Loucy (cell line): ENCODE measurements around the gene NMNAT2.
"Not testable (repeated sequence)": the region's sequence is repeated elsewhere in the genome, so short reads cannot be mapped to it uniquely, and the experiment has no call there.

Source experiments
- CTCF ChIP-seq: fragments of 200-600 bp; sonication (generic); conservative IDR thresholded peaks from 2 replicates; pipeline ENCODE4 v1.5.1; 2014; ENCODE audit warnings: mild to moderate bottlenecking, antibody characterized with exemption, low read length
- EZH2phosphoT487 ChIP-seq: fragments of 200-600 bp; IDR thresholded peaks from 2 replicates; pipeline ENCODE4 v1.6.1; 2018; ENCODE audit warnings: antibody characterized with exemption, mild to moderate bottlenecking, moderate library complexity, borderline replicate concordance

GRCh38 chr1:183427591-183427990 is 9.4 kb upstream of the NMNAT2 start:
- not testable (repeated sequence) for TF ChIP-seq EZH2phosphoT487, CTCF
